A204.1 (cell line): ENCODE data around the gene RND2.

ENCODE experiments used
- FAIRE-seq: peaks from 2 replicates; lab custom pipeline; 2012; peaks lifted over from hg19 to GRCh38; lab: Jason Lieb, UNC

RND2 gene

GRCh38 chr17:43006639-43007551 is 18.1 kb upstream of the RND2 start, which contains the start of gene IFI35:
TSS of gene IFI35 (plus strand) at chr17:43006784. CDS start at chr17:43006948, 164 bp downstream.
- FAIRE-seq = no peak

DNA sequence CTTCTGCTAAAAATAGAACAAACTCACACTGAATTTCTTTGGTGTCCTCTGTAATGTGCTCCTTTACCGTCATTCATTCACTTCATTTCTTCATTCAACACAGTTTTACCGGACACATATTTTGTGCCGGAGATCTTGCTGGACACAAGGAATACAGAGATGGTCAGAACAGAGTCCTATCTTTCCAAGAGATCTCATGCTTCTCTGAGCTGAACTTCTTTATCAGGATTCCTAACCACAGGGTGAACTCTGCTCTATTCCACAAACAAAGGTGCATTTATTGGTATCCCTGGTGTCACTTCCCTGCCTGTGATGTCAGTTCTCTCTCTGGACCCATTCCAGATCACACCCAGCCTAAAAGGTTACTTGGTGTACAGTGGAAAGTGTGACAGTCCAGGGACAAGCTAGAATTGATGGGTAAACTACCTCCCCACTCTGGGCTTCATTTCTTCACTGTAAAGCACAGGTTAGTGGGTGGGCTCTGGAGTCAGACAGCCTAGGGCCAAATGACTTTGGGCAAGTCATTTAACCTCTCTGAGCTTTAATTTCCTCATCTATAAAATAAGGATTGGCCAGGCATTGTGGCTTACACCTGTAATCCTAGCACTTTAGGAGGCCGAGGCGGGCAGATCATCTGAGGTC is 14.2 kb upstream of the RND2 start:
- FAIRE-seq = no peak

DNA sequence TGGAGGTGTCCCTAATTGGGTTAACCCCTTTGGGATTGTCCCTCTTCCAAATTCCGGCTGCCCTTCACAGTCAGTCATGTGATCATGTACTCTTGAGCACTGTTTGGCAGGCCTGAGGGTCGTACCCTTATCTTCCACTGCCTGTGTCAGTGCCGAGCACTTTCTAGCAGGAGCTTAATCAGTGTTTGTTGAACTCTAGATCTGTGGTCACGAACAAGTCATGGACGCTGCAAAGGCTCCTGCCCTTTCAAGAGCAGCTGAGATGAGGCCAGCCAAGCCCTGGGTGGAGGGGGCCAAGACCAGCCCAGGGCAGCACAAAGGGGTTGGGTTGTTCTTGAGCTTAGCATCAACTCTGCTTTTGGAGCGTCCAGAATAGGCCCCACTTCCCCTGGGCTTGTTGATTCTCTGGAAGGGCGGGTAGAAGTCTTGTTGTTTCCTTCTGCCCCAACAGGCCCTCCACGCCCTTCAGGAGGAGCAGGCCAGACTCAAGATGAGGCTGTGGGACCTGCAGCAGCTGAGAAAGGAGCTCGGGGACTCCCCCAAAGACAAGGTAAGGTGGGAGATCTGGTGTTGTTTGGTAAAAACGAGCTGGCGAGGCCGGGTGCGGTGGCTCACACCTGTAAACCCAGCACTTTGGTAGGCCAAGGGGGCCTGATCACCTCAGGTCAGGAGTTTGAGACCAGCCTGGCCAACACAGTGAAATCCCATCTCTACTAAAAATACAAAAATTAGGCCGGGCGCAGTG is 13.1 kb upstream of the RND2 start:
- FAIRE-seq = no peak

- FAIRE-seq = no peak
These were observed 11.7 kb upstream of the RND2 start for GRCh38 chr17:43013296-43013695.

GRCh38 chr17:43014020-43014648 is 10.9 kb upstream of the RND2 start:
- no peak for FAIRE-seq

DNA sequence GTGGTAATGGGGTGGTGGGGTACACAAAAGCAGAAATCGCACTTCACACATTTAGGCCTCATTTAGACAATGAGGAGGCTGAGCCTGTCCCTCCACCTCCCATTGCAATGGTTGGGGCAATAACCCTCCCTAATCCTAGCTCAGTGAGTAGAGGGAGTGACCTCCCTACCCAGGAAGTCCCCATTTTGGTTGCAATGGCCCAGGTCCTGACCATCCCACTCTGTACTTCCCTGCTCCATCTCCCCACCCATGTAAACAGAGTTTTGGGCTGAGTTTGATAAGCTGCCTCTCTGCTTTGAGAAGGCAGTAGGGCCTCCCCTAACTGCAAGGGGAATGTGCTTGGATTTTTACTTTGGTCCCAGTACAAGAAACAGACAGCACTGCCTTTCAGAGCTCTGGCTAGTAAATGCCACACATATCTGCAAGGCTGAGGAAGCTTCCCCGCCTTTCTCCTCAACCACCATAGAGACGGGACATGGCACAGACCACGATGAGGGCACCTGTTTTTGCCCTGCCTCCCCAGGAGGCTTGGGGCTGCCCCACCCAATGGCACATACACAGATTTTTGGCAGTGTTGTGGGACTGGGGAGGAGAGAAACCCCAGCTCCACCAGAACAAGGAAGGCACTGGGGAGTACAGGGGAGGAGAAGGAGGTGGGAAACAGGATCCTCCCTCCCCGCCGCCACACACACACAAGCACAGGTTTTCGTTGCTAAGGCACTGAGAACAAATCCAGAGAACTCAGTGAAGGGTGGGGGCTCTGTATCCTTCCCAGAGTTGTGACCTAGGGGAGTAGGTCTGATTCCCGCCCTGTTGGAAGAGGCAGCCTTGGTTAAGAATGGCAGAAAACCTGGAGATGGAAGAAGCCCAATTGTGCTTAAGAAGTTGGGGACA is 10.1 kb upstream of the RND2 start:
- FAIRE-seq = no peak

DNA sequence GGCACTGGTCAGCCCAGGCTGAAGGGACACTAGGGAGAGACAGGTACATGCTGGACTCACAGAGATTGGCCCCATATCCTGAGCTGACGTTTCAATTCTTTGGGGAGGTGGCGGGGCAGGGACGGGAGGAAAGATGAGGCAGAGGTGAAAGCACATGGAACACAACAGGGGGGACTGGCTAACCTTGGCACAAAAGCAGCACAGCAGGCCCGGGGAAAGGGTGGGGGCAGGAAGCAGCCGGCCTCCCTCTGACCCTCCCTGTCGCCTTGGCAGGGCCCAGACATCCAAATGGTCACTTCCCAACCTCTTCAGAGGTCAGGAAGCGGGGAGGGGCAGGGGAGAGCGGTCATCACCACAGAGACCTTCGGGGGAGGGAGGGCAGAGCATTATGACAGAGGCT is 9.5 kb upstream of the RND2 start:
- FAIRE-seq = no peak

- FAIRE-seq = no peak
These were observed 8.8 kb upstream of the RND2 start for GRCh38 chr17:43016216-43016615.

DNA sequence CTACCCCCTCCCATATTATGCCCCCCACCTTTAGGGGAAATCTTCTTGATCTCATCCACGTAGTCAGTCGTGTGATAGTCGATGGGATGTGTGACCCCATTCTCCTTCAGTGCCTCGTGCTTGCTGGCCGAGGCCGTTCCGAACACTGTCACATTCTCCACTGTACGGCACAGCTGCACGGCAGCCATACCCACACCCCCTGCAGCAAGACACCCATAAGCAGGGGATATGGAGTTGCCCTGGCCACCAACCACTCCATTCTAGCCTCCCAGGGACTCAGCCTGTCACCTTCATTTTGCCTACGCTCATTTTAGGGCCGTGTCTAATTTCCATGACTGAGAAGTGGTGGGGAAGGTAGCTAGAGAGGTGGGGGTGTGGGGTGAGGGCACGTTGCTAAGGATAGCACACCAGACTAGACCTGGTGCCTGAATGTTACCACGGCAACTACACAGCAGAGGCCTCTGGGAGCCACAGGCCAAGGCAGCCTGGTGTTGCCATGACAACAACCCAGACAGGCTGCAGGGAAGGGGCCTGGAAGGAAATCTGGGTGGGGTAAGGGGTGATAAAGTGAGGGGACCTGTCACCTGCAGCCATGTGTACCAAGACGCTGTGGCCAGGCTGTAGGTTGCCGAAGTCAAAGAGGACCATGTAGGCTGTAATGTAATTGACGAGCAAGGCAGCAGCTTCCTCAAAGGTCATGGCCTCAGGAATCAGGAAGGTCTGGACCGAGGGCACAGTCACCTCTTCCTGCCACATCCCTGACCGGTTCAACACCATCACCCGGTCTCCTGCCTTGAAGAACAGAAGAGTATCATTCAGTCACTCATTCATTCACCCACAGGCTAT is 6.8 kb upstream of the RND2 start:
- FAIRE-seq = no peak

- no peak for FAIRE-seq
These were observed 6.1 kb upstream of the RND2 start for GRCh38 chr17:43018932-43019331.

GRCh38 chr17:43019418-43019817 is 5.6 kb upstream of the RND2 start:
- no peak for FAIRE-seq

- FAIRE-seq = no peak
These were observed 4.9 kb upstream of the RND2 start for GRCh38 chr17:43020030-43020621.

DNA sequence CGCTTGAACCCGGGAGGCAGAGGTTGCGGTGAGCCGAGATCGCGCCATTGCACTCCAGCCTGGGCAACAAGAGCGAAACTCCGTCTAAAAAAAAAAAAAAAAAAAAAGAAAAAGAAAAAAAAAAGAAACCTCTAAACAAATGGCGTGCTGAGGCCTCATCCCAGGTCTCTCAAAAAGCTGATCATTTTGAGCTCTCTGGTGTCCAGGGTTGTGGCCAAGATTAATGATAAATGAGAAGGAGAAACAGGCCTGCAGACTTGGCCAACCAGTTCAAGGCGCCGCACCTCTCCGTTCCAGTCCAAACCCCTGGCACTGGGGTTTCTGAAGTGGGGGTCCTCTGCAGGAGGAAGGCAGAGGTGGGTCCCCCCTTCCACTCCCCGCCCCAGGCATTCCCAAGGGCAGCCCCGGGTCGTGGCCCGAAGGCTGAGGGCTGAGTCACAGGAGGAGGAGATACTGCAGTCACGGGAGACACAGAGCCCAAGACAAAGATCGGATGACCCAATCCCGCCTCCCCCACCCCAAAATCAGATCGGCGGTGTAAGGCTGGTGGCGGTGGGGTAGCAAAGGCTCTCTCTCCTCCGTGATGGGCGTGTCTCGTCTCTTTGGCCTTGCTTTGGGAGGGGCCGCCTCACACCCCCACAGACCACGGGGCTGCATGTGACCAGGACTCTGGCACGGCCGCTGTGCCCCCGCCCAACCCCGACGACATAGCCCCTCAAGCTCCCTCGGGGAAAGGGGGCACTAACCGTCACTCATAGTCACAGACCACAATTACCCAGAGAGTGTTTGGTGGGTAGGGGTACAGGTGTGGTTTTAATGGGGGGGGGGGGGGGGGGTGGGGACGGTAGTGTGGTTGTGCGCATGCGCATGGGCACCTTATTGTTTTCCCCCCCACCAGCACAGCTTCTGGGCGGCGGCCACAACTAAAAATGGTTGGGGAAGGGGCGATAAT is 4.0 kb upstream of the RND2 start:
- FAIRE-seq = no peak

- no peak for FAIRE-seq
These were observed 3.1 kb upstream of the RND2 start, which contains the start of gene VAT1 for GRCh38 chr17:43021741-43022512. TSS of gene VAT1 (minus strand) at chr17:43022385. CDS start at chr17:43022322, 63 bp downstream.

DNA sequence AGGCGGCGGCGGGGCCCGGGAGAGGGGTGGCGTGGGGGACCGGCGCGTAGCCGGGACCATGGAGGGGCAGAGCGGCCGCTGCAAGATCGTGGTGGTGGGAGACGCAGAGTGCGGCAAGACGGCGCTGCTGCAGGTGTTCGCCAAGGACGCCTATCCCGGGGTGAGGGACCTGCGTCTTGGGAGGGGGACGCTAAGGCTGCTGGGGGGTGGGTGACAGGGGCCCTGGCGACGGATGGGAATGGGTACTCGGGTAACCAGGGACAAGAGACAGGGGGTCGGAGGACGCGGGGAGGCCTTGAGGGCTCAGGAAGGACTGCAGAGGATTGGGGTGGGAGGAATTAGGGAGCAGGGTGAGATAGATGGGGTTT is 243 bp downstream of the RND2 start:
- FAIRE-seq = no peak

DNA sequence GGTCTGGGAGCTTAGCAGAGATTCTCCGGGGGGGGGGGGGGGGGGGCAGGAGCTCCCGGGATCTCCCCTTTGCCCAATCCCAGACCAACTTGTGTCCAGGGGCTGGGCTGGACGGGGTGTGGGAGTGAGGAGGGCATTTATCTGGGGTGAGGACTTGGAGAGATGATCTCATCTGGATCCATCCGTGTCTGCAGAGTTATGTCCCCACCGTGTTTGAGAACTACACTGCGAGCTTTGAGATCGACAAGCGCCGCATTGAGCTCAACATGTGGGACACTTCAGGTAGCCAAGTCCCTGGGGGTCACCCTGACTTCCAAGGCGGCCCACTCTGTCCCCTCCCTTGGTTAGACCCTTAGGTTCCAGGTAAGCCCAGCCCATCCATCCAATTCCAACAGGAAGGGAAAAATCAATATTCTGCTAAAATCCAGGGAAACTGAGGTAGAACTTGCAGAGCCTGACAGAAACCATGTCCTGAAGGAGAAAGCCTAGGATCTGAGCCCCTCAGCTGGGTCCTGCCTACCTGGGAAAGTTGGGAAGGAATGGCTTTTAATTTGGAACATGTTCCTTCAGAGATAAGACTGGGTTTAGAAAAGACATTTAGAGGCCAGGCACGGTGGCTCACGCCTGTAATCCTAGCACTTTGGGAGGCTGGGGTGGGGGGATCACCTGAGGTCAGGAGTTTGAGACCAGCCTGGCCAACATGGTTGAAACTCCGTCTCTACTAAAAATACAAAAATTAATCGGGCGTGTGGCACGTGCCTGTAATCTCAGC is 921 bp downstream of the RND2 start:
- FAIRE-seq = no peak

GRCh38 chr17:43026595-43026994 is 1.6 kb downstream of the RND2 start:
- no peak for FAIRE-seq
